Activated T-cell treated with anti-CD3 and anti-CD28 coated beads for 4 hours (primary cell): ENCODE results near the gene LHX3.
"Not testable (repeated sequence)": the region's sequence is repeated elsewhere in the genome, so short reads cannot be mapped to it uniquely, and the experiment has no call there.

ENCODE experiments used
- DNase-seq: peaks from one replicate; pipeline ENCODE4 v3.0.0-alpha.2; 2020

LHX3 gene

DNA sequence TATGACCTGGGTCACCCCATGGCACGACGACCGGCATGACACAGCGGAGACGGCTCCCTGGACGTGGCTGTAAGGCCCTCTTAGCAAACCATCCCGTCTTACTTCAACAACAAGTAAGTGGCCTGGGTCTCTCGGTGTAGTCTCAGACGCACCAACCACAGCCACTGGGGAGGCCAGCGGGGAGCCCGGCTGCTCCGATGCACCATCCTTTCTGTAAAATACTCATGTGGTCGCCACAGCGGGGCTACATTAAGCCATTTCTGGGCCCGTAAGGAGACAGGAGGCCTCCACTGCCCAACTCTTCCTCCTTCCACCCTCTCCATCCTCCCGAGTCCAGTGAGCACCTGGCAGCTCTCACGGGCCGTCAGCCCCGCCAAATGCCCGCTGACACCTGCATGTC, 36.0 kb upstream of the LHX3 start:
- no peak for DNase-seq

DNA sequence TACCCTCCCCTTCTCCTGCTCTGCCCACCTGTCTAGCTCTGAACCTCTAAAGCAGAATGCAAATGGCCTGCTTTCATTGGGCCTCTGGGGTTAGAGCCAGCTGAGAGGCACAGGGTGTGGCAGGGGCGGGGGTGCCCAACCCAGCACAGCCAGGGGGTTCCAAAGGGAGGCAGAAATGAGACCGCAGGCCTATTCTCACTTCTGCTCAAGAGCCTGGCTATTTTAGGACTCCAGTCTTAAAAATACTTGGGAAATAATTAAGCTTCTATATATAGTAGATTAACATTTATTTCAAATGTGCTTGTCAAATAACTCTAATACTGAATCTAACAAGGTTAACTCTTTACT, 35.0 kb upstream of the LHX3 start:
- DNase-seq = no peak

DNA sequence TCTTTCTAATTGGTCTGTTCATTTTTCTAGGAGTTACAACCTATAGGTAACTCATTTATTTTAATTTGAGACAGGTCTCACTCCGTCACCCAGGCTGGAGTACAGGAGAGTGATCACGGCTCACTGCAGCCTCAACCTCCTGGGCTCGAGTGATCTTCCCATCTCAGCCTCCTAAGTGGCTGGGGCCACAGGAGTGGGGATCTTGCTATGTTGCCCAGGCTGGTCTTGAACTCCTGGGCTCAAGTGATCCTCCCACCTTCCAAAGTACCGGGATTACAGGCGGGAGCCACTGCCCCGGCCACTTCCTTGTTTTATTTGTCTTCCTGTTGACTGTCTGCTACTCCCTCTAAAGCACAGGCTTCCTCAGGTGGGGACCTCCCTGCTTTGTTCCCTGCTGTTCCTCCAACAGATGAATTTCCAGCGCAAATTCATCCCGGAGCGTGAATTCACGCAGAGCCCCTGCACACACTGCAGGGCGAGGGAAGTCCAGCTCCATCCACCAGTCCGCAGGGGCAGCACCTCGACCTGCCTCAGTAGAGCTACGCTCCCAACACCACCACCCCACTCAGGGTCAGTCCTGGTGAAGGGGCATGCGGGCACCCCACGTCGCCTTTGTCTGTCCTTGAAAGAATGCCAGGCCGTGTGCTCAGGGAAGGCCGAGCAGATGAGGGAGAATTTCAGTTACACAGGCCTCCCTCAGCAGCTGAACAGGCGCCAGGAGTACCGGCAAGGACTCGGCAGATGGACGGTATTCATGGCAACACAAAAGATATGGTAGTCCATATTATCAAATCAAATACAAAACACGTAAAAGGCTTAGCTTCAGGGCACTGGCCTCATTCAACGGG, 34.4 kb upstream of the LHX3 start:
- DNase-seq = no peak

GRCh38 chr9:136238342-136238732, 33.4 kb upstream of the LHX3 start:
- DNase-seq = no peak

GRCh38 chr9:136237486-136238341, 32.8 kb upstream of the LHX3 start:
- DNase-seq = no peak

- not testable (repeated sequence) for DNase-seq
Observed at GRCh38 chr9:136236471-136237410, 31.8 kb upstream of the LHX3 start.

DNA sequence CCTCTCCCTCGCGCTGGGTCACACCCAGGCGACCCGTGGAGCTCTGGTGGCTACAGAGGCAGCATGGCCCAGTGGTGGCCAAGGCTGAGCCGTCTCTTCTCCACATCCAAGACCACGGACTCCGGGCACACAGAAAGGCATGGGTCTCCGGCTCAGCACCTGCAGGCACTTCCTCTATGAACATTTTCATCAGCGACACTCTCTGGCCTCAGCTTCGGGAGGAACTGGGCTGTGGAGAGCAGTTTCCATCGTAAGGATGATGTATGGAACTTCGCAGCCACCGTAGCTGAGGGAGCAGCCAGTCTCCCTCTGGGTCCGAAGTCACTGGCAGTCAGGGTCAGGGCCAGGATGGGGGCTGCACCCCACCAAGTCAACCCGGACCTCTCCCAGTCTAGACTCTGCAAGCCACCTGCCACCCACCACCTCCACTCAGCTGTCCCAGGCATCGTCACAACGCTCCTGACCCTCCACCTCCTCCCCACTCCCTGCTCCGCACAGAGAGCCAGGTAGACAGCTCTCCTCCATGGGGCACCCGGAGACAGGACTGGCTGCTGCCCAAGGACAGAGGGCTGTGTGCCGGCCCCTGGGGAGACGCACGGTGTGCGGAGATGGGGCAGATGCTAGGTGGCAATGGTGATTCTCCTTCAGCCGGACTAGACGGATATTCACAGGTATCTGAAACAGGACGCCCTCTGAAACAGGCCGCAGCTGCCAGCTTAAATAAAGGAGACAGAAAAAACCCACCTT, 31.0 kb upstream of the LHX3 start:
- DNase-seq = no peak

- DNase-seq = no peak
Observed at GRCh38 chr9:136235171-136235570, 30.2 kb upstream of the LHX3 start.

GRCh38 chr9:136234597-136234996, 29.7 kb upstream of the LHX3 start:
- no peak for DNase-seq

- no peak for DNase-seq
Observed at GRCh38 chr9:136233868-136234267, 28.9 kb upstream of the LHX3 start.

DNA sequence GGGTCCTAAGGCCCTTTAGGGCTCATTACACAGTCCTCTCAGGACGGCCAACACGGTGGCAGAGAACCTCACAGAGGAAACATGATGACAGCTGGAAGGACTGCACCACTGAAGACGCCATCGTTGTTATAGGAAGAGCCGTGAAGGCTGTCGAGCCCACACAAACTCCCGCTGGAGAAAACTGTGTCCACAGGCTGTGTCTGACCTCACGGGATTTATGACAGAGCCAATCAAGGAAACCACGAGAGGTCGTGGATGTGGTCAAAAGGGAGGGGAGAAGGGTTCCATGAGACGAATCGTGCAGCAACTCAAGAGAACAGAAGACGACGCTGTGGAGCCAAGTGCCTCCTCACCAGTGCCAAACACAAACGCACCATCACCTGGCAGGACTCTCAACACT, 28.5 kb upstream of the LHX3 start:
- no peak for DNase-seq

- no peak for DNase-seq
Observed at GRCh38 chr9:136232969-136233368, 28.0 kb upstream of the LHX3 start.

DNA sequence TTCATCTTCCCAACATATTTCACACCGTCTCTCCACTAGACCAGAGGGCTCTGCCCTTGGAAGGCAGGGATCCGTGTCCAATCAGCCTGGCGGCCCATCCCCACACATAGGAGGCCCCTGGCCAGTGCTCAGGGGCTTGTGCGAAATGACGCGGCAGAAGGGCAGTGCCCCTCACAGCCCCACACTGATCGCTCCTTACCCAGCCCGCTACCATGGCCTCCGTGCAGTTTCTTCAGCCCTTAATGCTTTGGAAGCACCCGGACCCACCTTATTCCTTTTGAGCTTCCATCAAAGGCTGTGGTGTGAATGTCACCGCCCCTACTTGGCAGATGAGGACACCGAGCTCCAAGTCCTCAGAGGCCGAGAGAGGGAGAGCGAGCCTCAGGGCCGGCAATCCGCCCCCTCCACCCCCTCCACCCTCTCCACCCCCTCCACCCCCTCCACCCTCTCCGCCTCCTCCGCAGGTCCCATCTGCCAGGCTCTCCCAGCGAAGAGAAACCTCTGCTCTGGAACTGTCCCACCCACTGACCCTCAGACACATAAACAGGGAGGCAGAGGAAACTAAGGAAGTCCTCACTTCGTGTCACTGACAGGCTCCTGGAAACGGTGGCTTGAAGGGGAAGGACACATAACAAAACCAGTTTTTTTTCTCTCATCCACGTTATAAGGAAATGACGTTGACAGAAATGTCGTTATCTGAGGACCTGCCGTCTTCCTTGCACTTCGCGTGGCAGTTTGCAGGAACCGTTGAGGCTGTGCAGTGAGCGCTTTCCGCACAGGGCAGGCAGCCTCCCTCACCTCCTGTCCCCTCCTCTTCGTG, 26.8 kb upstream of the LHX3 start:
- no peak for DNase-seq

GRCh38 chr9:136230773-136231172, 25.8 kb upstream of the LHX3 start:
- DNase-seq = no peak

DNA sequence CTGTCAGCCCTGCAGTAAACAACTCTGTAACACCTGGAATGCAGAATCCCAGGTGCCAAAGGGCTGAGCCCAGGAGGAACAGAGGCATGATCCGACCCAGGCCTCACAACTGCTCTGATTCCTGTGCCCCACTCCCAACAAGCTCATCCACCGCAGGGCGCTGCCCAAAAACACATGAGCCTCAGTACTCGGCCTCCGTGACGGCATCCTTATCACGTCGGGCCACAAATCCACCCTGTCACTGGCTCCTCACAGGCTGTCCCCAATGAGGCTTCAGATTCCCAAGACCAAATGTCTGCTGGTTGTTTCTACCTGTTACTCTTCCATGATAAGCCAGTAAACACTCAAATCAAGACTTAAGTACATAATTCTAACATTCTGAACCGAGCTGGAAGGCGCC, 25.4 kb upstream of the LHX3 start:
- no peak for DNase-seq

DNA sequence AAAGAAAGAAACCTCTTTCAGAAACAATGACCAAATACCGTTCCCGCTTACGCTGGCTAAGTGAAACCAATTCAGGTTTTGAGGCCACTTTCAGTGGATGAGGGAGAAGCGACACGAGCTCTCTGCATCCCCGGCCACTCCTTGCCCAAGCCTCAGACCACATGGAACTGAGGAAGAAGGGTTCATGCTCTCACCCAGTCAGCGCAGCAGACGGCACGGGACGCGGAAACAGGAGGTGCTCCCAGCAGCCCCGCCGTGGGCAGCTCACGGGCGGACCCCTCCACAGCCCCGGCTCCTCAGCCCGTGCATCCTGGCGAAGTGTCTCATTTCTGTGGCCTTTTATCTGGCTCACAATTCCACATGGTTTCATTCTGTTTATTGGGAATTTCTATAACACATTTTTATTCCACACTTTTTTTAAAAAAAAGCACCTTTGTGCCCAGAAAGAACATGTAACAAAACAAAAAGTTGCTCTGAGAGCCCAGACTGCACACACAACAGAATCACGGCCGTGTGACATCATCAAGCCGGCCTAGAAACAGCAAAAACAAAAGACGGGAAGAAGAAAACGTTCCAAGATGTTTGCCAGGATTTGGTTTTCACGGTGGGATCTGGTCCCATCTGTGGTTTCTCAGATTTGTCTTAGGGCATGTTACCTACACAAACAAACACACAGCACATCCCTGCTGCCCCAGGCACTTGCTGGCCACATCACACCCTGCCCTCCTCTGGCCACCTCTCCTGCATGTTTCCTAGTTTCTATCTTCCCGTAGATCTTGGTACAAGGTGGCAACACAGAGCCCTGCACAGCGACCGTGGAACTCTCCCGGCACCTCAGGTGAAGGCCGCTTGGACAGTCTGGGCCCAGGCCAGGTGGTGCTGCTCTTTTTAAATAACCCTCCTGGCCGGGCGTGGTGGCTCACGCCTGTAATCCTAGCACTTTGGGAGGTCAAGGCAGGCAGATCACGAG, 24.5 kb upstream of the LHX3 start:
- DNase-seq = no peak

DNA sequence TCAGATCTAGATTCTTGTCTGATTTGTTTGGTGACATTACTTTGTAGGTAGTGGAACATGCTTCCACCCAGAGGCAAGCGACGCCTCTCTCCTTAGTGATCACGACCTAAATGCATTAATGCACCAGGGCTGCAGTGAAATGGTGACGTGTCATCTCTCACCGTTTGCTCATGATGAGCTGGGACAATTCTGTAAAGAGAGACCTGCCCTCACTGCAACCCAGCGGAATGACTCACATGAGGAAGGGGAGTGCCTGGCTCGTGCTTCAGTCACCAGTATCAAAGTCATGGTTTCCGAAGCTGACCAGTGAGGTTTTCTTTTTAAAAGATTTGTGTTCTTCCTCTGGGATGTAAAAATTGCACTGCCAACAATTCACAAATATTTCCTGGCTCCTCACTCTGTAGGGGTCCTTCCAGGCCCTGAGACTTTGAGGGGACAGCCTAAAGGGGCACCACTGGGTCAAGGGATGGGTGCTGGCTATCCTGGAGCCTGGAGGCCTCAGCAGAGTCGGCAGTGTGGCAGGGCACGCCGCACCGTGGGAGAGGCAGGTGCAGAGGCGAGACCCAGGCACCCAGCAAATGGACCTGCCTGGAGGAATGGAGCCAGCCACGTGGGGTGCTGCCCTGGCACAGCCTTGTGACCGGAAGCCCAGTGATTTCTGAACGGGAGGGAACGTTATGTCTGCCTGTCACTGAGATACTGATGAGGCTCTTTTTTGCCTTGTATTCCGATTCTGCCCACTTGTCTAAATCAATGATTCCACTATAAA, 23.4 kb upstream of the LHX3 start:
- no peak for DNase-seq

DNA sequence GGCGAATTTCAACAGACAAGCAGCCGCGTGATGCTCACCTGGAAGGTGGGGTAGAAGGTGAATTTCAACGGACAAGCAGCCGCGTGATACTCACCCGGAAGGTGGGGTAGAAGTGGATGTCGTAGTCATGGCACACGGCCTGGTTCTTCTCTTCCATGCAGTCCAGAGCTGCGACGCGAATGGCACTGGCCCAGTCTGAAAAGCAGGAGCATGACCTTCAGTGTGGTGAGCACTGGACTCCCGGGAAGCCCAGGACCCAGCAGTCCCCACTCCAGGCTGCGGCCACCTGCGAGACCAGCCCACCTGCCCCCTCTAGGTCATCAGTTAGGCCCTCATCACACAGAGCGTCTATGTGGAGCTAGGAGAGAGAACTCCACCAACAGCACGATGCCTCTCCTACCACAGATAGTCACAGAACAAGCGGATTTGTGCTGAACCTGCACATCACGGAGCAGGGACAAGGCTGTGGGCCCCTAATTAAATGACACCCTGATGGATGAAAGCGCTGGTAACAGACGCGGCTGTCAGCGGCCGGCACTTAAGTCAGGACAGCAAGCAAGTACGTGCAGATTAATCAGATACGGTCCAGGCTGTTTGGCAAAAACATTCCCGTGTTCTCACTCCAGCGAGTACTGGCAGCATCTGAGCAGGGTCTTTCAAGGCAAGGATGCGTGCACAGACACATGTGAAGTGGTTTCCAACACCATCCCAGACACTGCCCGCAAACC, 21.9 kb upstream of the LHX3 start:
- DNase-seq = no peak
